ENCODE results near the gene BRPF1.

BRPF1 gene, protein sequence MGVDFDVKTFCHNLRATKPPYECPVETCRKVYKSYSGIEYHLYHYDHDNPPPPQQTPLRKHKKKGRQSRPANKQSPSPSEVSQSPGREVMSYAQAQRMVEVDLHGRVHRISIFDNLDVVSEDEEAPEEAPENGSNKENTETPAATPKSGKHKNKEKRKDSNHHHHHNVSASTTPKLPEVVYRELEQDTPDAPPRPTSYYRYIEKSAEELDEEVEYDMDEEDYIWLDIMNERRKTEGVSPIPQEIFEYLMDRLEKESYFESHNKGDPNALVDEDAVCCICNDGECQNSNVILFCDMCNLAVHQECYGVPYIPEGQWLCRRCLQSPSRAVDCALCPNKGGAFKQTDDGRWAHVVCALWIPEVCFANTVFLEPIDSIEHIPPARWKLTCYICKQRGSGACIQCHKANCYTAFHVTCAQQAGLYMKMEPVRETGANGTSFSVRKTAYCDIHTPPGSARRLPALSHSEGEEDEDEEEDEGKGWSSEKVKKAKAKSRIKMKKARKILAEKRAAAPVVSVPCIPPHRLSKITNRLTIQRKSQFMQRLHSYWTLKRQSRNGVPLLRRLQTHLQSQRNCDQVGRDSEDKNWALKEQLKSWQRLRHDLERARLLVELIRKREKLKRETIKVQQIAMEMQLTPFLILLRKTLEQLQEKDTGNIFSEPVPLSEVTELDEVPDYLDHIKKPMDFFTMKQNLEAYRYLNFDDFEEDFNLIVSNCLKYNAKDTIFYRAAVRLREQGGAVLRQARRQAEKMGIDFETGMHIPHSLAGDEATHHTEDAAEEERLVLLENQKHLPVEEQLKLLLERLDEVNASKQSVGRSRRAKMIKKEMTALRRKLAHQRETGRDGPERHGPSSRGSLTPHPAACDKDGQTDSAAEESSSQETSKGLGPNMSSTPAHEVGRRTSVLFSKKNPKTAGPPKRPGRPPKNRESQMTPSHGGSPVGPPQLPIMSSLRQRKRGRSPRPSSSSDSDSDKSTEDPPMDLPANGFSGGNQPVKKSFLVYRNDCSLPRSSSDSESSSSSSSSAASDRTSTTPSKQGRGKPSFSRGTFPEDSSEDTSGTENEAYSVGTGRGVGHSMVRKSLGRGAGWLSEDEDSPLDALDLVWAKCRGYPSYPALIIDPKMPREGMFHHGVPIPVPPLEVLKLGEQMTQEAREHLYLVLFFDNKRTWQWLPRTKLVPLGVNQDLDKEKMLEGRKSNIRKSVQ (N-terminal part only)

DNA sequence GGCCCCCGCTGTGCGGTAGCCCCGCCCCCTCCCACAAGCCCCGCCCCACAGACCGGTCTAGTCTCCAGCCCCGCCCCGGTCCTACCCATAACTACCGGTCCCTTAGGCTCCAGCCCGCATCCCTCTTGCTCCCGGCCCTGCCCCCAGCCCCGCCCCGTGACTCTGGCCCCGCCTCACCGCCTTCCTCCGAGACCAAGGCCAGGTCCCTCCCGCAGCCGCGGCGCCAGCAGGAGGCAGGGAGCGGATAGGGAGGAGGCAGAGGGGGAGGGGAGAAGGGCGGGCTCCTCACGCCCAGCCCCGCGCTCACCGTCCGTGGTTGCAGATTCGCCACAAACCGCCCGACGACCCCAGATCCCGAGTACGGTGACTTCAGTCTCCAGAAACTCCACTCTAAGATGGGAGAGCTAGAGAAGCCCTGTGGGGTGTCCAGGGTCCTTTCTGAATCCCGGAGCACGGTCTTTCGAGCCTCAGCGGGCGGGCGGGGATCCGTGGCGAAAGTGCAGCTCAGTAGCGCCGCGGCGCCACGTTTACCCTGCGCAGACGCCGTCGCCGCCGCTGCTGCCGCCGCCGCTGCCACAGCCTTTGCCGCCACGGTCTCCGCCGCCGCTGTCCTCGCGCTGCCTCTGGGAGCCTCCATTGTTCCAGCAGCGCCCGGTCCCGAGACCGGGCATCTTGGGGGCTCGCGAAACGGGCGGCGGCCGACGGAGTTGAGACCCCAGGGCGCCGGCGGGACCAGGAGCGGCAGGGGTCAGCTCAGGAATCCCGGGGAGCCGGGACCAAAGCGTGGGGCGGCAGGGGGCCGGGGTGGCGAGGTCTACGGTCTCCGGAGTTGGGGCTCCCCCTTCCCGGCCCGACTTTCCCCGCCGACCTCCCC, at the start of gene BRPF1:
TSS of gene BRPF1 (plus strand) at position 530 of the 874 bp plus-strand sequence. CDS start 2,406 bp downstream, outside the sequence.
- peak; percentile 98 for DNase-seq (ENCODE audit: low spot score)

DNA sequence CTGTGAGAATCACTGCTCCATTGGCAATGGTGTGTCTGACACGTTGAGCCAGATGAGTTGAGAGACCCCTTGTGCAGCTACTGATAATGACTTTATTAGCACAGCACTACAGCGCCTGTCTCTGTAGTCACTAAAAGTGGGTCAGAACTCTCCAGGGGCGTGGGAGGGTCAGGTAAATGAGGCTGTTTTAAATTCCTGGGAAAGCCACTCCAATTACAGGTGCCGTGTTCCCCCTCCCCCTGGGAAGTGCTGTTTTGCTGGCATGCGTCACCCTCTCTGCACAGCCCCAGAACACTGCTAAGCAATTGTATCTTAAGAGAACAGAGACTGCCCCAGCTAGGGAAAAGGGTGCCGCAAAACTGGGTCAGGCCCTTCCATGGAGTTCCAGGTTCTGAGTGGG, 49.4 kb upstream of the BRPF1 start:
- DNase-seq (ENCODE audit: low spot score): no peak

DNA sequence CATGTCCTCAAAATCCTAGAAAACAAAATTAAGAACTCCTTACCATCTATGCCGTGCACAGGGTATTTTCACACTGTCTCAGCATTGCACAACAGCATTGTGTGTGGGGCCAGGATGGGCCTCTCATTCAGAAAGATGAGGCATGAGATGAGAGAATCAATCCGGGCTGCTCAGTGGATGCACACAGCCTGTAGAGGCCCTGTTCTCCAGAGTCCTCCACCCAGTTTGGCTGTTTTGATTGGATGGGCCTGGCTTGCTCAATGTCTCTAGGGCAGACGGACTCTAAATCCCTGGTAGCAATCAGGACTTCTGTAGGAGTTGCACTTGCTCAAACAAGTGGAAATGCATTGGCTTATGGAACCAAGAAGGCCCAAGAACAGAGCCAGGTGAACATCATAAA, 48.1 kb upstream of the BRPF1 start:
- no peak for DNase-seq (ENCODE audit: low spot score)

DNA sequence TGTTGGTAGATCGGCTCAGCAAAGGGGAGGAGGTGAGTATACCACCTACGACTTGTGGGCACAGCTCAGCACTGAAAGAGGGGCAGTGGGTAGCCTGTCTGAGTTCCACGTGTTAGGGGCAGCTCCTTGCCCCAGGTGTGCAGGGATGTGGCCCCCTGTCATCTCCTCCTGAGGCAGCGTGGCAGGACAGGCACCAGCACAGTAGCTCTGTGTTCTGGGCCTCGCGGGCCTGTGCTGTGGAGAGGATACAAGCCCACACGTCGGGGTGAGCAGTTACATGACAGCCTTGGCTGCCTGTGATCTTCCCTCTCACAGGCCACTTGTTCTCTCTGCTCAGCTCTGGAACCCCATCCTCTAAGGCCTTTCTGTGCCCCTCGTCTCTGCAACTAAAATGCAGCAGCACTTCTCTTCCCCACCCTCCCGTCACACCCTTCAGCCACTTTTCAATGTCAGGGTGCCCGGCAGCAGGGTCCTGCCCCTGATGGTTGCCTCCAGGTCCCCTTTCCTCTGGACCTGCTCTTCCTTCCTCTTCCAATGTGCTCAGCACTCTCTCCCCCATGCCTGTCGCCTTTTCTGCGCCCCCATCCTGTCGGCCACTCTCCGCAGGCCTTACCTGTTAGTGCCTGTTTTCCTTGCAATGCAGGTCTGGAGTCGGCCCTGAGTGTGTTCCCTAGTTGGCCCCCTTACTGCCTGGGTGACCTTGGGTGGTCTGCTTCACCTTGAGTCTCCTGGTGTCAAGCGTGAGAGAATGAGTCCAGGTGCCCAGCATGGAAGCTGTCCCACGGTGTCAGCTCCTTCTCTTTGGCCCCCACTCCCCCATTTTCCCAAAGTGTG, 46.1 kb upstream of the BRPF1 start:
- DNase-seq (ENCODE audit: low spot score): no peak

DNA sequence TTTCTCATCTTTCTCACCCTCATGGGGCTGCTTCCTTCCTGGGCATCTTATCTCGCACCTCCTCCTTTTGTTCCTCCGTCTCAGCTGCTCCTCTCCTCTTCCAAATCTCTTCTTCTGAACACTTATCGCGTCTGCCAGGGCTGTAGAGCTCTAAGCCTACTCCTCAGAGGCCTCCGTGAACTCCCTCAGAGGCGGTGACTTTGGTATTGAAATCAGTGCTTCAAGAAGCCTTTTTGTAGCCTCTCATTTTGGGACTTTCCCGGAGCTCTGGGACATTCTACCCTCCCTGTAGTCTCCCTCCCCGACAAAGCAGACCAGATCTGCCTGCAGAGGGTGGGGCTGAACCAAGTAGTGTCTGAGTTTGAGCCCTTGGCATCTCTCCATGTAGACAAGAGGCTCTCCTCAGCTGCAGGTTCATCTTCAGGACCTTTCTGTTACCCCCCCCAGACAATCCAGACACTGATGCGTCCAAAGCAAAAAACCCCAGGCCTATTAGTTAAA, 45.4 kb upstream of the BRPF1 start:
- no peak for DNase-seq (ENCODE audit: low spot score)

DNA sequence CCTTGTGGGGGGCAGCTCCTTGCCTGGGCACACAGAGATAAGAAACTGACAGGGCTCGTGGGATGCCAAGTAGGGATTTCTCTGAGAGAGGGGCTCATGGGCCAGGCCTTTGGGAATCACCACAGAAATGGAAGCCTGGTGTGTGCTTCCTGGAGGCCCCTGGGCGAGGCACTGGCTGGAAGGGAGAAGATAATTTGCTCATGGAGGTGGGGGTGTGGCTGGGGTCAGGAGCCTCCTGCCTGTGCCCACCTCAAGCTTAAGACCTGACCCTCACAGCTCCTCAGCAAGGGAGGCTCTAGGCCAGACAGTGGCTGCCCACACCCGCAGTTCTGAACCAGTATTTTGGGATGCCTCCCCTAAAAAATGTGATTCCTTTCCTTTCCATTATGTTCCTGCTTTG, 44.8 kb upstream of the BRPF1 start:
- no peak for DNase-seq (ENCODE audit: low spot score)

DNA sequence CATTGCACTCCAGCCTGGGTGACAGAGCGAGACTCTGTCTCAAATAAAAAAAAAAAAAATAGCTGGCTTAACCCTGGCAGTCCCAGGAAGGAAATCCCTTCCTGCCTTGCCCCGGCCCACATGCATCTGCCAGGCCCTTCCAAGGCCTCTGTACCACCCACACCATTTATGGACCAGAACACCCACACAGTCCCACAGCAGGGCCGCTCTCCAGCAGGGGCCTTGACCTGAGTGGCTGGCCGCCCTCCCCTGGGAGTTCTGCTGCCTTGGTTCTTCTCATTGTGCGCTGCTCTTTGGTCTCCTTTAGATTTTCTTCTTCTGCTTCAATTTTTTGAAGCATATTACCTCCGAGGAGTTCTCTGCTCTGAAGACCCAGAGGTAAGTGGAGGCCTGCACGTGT, 44.0 kb upstream of the BRPF1 start:
- DNase-seq (ENCODE audit: low spot score): no peak

DNA sequence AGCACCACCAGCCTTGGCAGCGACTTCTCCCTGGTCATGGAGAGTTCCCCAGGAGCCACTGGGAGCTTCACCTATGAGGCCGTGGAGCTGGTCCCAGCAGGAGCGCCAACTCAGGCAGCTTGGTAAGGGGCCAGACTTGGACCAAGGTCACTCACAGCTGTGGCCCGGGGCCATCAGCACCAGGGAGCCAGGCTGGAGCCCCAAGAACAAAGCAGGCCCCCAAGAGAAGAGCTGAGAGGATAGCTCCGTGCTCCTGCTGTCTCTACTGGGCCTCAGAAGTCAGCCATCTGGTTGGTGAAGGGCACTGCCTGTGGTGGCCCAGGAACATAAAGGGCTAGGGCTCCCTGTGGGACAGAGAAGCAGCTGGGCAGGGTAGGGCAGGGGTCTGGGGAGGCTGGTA, 42.6 kb upstream of the BRPF1 start:
- DNase-seq (ENCODE audit: low spot score): no peak

DNA sequence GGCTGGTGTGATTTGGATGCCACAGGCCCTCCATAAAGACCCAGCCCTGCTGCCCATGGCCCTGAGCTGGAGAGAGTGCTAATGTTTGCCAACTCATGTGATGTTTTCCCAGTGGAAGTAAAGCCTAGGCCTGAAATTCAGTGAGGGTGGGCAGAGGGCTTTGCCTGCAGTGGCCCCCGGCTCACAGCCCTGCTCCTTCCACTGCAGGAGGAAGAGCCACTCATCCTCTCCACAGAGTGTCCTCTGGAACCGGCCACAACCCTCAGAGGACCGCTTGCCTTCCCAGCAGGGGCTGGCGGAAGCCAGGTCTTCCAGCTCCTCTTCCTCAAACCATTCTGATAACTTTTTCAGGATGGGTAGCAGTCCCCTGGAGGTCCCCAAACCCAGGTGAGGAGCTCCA, 41.8 kb upstream of the BRPF1 start:
- DNase-seq (ENCODE audit: low spot score): no peak

DNA sequence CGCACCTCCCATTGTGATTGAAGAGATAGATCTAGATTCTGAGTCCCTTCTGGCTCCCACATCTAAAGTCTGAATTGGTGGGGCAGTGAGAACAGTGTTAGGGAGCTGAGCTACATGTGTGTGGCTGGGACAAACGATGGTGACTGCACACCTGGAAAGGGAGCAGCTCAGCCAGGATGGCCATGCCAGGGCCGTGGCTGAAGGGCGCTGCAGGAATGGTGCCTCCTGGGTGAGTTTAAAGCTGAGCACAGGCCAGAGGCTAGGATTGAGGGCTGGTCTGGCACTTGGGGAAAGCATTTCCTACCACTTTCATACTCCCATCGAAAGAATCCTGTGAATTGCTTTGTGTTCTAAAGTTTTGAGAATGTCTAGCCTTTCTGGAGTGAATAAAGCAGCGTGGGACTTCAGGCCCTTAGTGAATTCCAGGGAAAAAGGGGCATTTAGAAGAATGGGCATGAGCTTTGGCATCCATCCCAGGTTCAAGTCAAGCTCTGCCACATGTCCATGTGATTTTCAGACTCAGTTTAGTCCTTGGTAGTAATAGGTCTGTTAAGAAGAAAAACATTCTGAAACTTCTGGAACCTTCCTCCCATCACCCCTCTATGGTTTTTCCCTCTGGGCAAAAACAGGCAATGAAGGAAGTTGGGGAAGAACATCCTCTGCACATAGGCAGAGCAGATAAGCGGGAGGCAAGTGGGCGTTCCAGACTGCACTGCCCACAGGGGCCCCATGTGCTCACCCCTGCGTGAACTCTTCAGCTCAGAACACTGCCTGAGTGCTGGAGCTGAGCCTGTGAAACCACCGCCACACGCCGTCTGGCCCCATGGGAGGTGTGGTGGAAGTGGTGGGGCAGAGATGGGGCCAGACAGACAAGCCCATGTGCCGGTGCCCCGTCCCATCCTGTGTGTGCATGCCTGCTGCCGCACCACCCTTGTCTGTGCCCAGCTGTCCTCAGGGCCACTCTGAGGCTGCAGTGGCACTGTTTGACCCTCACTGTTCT, 40.8 kb upstream of the BRPF1 start:
- peak; percentile 35 for DNase-seq (ENCODE audit: low spot score)

DNA sequence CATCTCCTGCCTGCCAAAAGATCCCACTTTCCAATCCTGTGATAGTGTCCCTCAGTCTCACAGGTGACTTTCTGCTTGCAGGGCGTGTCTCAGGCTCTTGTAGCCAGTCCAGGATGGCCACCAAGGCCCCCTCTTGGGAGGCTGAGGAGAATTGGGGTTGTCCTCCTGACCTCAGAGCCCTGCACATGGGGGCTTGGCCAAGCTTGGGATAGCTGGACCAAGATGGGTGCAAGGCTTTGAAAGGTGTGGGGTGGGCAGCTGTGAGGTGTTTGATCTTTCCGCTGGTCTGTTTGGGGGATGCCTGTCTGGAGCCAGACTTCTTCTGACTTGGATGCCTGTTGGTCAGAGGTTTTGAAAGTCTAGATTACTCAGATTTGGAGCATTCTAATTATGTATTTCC, 39.9 kb upstream of the BRPF1 start:
- DNase-seq (ENCODE audit: low spot score): no peak

DNA sequence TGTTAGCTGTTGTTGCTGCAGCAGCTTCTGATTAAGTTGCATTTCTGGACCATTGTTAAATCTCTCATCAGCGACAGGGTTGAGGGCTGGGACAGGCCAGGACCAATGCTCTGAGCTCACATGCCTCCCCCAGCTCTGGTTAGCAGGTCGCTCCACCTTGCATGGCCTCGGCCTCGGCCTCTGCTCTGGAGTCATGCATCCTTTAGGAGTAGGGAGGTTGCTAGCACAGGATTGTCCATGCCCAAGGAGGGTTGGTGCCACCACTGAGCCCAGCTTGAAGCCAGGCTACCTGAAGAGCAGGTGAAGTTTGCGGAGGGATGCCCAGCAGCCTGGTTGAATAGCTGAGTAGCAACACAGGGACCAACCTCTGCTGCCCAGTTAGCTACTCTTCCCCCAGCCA, 39.1 kb upstream of the BRPF1 start:
- no peak for DNase-seq (ENCODE audit: low spot score)

DNA sequence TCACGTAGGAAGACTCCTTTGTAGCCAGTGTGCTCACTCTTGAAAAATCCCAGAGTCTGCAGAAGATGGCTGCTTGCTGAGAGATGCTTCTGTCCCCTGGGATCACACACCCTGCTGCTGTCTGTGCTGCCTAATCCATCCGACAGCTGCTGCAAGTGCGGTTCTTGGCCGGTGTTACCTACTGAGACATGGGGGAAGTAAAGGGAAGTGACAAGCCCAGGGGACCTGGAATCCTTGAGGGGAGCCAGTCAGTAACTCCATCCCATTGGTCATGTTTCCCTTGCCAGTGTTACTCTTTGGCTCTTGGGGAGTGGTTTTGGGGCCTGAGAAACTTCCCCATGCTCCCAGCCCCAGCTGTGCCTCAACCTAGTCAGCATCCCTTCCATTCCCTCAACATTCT, 36.2 kb upstream of the BRPF1 start:
- no peak for DNase-seq (ENCODE audit: low spot score)

DNA sequence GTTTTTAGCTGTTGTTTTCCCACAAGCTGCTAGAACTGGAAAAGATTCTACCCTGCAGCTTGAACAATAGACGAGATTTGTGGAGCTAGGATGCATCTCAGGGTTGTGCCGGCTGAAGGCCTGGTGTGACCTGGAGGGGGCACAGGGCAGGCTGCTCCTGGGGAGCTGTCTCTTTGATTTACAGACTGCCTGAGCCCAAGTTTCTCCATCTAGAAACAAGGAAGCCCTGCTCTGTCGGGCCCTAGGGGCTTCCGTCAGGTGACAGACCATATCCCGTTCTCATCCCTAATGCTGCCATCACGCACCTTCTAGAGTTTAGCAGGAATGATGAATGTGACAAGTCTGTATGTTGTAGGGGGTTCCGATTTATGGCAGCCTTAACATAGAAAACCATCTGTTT, 35.8 kb upstream of the BRPF1 start:
- DNase-seq (ENCODE audit: low spot score): no peak

DNA sequence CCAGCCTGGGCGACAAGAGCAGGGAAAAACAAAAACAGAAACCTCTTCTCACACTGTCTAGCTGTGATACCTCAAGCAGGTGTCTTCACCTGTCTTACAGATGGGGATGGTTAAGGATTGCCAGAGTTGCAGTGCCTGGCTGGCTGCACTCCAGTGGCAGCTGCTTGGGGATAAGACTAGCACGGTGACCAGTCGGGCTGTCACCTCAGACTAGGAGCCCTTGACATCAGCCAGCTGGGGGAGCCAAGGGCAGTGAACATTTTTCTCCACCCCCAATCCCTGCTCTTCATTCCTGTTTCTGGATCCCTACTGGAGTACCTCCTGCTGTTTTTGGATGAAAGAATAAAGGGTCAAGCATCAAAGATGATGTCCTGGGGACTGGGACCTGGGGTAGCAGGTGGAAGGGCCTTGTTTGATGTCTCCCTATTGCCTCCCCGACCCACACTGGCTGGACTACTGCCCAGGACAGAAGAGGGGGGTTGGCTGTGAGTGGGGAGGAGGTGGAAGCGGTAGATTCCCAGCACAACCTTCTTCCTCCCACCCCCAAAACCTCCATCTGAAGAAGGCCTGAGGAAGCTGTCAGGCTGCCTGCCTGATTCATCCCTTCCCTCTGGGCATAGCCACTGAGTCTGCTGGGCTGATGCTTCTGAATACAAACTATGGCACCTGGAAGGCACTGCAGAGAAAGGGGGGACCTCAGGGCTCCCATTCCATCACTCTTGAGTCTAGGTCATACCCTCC, 34.9 kb upstream of the BRPF1 start:
- DNase-seq (ENCODE audit: low spot score): no peak

DNA sequence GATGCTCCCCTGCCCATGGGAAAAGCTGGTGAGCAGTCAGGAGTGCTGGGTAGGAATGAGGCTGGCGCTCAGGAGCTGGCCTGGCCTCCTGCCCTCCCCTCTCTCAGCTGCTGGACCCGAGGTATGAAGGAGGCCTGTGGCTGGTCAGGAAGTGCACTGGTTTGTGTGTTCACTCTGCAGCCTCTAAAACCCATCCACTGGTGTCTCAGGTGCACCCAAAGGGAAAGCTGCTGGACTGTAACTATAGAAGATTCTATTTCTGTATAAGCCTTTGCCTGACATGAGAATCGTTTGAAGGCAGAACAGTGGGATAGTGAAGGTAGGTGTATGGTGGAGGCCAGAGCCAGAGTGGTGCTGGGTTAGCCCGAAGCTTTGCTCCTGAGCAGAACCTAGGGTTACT, 33.6 kb upstream of the BRPF1 start:
- DNase-seq (ENCODE audit: low spot score): no peak

DNA sequence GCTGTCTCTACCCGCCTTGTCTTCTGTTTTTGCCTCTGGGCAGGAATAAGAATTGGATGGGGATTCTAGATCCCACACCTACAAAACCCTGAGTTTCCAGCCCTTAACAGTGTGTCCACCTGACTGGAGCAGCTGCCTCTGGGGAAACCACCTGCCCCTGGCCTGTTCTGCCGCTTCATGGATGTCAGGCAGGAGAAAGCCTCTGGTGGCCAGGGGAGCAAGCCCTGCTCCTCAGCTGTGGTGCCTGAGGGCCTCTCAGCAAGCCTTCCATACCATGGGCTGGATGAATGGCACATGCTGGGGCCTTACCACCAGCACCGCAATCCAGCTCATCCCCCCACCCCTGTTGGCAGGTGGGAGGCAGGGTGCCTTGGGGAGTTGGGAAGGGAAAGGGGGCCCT, 33.2 kb upstream of the BRPF1 start:
- no peak for DNase-seq (ENCODE audit: low spot score)

DNA sequence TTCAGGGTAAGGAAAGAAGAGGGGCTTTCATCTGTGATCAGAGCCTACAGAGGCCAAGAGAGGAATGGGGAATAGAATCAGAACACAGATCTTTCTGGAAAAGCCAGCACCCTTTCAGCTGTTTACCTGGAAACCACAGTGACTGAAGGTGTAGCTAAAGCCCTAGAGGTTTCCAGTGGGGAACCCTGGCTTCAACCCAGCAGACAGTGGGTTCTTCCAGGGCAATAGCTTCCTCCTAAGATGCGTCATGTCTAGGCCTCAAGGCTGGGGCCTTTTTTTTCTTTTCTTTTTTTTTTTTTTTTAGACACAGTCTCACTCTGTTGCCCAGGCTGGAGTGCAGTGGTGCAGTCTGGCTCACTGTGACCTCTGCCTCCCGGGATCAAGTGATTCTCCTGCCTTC, 31.0 kb upstream of the BRPF1 start:
- no peak for DNase-seq (ENCODE audit: low spot score)

DNA sequence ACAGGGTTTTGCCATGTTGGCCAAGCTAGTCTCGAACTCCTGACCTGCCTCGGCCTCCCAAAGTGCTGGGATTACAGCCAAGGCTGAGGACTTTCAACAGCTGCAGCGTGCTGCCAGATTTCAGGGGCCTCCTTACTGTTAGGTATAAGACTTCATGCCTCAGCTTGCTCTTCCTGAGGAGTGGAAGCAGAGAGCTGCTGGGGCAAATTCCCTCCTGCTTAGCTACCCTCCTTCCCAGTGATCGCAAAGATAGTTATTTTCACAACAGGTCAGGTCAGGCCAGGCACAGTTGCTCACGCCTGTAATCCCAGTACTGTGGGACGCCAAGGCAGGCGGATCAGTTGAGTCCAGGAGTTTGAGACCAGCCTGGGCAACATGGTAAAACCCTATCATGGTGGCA, 30.5 kb upstream of the BRPF1 start:
- DNase-seq (ENCODE audit: low spot score): no peak

All from COLO829 (cell line).